ENCODE measurements around the gene NRBP1.
A peak's percentile ranks its signal among the peaks of the same experiment; 100 is the strongest.

NRBP1 gene
- total RNA-seq: 155 to 198 (median 171) reads per million in 4 donors

DNA sequence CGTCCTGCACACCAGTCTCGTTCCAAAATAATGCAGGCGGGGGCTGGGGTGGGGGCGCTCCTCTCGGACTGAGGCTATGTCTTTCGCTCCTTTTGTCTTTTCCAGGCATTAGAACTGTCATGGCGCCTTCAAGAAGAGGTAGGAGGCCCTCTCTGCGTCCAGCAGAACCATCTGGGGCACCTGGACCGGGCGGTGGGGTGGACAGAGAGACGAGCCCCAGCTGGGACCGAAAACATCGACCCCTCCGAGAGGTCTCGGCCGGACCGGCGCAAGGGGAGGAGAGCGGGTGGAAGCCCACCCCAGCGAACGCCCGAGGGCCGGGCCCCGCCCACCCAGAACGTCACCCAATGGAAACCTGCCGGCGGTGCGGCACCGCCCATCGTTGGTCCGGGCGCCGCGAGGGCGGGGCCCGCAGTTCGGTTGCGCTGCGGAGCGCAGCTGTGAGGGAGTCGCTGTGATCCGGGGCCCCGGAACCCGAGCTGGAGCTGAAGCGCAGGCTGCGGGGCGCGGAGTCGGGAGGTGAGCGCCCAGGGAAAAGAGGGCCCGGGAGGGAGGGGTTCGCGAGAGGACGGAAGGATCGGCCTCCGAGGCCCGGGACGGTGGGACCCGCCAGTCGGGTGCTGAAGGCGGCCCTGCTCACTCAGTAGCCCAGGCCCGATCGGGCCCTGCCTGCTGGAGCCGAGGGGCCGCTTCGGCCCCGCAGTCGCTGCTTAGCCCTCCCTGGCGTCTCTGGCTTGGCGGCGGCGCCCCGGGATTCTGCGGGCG, at the start of gene NRBP1:
Gene NRBP1, plus strand, starts transcription at position 419 of the 765 bp plus-strand sequence. CDS start 4,643 bp downstream, outside the sequence.
- DNase-seq: peak; percentile 78 to 94 (median 85)

DNA sequence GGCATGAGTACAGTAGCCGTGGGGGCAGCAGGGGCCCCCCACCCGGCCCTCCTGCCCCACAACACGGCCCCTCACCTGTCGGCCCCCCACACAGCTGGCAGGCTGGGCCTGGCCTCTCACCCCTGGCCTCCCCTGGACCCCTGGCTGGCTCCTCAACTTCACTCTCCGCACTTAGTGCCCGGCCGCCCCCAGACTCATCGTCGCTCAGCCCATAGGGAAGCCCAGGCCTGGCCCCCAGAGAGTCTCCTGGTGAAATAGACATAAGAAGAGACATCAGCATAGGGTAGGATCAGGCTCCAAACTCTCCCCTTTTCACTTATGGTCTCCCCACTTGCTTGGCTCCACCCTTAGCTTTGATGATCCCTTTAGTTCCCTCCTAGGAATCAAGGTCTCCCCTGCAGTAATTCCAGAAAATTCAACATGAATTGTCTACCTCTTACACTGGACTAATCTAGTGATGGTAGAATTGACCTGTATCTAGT, 49.6 kb upstream of the NRBP1 start:
- no peak for DNase-seq

DNA sequence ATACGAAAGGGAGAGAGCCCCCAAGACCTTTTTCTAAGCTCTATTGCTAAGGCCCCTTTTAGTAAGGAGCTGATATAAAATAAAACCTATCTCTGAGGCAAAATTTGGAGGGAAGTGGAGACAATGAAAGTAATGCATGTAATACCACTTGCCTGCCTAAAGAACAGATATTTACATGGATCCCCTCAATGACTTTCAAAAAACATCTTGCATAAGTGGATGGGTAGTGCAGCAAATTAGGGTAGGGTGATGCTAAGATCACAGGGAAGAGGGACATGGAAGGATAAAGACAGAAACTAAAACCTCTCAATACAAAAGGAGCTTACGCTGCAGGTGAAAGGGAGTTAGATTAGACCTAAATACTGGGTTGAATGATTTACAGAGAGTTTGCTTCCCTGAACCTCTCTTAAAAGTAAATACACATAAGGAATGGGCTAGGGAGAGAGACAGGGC, 49.0 kb upstream of the NRBP1 start:
- DNase-seq: no peak

DNA sequence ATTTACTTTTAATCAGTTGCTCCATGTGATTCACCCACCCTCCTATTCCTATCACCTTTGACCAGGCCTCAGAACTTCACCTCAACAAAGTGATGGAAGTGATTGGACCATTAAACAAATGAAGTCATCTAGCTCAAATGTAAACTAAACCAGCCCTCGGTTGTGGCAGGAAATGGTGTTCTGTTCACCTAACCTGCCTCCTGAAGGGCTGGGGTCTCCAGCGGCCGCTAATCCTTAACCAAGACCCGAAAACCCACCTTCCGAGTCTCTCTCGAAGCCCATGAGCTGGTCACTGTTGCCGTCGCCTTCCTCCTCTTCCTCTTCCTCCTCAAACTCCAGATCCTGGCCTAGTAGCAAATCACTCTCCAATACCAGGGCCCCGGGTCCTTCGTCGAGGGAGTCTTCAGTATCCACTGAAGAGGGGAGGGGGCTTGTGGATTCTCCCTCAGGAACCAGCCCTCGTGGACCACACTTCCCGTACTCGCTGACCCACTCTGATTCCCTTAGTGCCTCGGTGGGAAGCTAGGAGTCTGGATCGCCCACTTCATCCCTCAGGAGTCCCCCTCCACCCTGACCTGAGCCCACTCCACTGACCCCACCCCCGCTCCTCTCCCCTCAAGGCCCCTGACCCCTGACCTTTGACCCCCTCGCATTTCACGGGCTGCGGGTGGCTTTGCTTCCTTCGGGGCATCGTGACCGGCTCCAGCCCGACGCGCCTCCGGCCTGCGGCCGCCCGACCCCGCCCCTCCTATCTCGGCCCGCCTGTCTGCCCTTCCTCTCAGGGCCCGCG, 48.4 kb upstream of the NRBP1 start:
- peak in 3 of 5 donors; percentile 25 to 38 (median 37) for DNase-seq

DNA sequence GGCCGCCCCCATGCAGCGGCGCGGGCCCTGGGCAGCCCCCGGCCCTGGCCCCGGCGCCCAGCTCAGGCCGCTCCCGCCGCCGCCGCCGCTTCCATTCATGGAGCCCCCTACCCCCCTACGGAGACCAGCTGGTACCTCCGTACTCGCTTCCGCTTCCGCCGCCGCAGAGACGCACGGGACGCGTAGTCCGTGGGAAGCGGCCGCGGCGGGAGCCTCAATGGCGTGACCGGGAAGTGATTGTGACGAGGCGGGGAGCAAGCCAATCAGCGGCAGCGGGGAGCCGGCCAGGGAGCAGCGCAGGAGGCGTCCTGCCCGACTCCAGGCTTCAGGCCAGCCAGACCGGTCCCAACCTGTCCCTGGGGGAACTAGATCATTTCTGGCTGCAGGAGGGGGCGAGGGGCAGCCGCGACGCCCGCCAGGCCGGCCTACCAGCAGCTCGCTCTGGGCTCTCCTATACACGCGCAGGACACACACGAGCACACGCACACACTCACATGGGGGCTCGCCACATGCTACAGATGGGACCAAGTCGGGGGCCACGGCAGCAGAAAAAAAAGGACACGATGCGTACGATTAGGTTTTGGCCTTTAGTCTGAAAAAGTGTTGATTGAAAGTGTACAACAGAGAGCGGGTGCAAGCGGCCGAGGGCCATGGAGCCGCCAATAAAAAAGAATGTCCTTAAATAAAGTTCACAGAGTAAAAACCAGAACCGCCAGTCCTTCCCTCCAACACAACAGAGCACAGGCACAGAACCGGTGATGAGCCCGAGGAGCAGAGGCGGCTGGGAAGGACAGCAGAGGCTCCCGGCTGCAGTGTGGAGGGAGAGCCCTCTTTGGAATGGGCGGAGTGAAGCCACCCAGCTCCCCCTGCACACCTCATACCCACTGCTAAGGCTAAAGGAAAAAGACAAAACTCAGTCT, 47.5 kb upstream of the NRBP1 start, which contains the start of gene ZNF513:
Gene ZNF513, minus strand, starts transcription at position 109 of the 920 bp plus-strand sequence. CDS start 208 bp downstream, outside the sequence.
- peak; percentile 76 to 94 (median 81) for DNase-seq

DNA sequence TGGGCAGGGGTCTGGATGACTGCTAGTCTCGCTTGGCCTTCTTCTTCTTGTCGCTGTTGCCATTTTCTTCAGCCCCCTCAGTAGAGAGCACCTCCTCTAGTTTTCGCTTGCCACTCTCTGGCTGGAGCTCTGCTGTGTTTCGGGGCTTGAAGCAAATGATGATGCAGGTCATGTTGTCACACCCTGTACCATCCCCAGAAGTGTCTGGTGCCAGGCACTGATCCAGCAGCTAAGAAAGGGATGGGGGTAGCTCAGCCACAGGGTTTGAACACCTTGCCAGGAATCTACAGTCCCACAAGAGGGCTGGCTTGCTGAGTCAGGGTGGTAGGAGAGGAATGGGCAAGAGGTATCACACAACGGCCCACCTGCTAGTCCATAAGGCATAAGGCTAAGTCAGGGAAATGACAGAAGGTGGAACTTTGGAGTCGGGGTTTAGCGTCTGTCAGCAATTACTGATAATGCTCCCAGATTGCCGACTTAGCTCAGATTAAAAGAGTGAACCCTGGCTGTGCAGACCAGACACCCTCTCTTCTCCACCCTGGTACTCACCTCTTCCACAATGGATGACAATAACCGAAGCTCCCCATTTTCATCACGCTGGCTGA, 46.8 kb upstream of the NRBP1 start:
- DNase-seq: no peak

DNA sequence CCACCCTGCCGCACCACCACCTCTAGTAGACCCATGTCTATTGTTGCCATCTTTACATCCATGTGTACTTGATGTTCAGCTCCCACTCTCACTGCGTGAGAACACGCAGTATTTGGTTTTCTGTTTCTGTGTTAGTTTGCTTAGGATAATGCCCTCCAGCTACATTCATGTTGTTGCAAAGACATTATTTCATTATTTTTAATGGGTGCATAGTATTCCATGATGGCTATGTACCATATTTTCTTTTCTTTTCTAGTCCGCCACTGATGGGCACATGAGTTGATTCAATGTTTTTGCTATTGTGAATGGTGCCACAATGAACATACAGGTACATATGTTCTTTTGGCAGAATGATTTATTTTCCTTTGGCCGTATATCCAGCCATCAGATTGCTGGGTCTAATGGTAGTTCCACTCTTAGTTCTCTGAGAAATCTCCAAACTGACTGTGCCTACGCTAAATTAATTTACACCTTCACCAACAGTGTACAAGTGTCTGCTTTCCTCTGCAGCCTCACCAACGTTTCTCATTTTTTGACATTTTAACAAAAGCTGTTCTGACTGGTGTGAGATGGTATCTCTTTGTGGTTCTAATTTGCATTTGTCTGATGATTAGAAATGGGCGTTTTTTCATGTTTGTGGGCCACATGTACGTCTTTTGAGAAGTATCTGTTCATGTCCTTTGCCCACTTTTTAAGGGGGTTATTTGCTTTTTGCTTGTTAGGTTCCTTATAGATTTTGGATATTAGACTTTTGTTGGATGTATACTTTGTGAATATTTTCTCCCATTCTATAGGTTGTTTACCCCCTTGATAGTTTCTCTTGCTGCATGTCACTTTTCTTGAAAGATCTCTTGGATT, 37.4 kb upstream of the NRBP1 start:
- DNase-seq: peak in 1 of 5 donors; percentile 43

DNA sequence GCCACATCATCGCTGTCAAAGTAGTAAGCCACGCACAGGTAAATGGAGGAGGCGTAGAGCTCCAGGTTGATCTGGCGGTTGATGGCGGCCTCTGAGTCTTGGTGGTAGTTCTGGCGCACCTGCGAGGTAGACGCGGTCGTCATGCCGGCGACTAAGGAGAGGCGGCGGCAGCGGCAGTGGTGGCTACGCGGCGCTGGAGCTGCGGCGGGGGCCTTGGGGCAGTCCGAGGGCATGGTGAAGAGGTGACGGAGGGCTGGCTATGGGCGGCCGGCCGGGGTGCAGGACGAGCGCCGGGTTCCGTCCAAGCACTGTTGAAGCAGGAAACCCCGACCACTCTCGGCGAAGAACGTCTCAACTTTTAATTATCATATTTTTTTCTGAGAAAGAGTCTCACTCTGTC, 35.2 kb upstream of the NRBP1 start:
- no peak for DNase-seq

DNA sequence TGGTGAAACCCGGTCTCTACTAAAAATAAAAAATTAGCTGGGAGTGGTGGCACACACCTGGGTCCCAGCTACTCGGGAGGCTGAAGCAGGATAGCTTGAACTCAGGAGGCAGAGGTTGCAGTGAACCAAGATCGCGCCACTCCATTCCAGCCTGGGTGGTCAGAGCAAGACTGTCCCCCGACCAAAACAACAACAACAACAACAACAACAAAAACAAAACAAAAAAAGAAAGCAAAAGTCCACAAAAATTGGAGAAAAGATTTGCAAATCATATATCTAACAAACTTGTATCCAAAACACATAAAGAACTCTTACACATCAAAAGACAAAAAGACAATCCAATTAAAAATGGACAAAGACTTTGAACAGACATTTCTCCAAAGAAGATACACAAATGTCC, 29.5 kb upstream of the NRBP1 start:
- no peak for DNase-seq

DNA sequence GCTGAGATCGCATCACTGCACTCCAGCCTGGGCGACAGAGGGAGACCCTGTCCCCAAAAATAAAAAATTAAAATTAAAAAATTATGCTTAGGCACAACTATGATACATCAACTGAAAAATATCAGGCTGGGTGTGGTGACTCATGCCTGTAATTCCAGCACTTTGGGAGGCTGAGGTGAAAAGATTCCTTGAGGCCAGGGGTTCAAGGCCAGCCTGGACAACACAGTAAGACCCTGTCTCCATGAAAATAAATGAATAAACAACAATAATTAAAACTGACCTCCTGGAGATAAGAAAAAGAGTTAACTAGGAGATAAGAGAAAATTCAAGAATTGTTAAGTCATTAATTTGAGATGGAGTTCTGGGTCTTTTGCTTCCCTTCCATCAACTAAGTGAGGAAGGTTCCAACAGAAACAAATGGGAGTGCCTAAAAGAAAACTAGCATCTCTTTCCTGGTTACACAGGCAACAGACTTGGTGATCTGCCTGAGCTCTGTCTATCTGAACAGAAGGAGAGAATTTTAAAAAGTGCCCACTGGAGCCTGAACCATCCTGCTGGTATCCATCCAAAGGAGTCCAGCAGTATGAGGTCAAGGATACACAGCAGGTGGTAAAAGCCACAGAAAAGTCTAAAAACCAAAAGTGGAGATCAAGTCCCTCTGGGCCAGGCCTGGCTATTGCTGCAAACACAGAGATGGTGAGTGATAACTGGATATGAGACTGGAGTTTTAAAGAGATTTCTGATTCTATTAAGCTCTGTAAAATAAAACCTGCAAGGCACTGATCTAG, 27.9 kb upstream of the NRBP1 start:
- DNase-seq: no peak

DNA sequence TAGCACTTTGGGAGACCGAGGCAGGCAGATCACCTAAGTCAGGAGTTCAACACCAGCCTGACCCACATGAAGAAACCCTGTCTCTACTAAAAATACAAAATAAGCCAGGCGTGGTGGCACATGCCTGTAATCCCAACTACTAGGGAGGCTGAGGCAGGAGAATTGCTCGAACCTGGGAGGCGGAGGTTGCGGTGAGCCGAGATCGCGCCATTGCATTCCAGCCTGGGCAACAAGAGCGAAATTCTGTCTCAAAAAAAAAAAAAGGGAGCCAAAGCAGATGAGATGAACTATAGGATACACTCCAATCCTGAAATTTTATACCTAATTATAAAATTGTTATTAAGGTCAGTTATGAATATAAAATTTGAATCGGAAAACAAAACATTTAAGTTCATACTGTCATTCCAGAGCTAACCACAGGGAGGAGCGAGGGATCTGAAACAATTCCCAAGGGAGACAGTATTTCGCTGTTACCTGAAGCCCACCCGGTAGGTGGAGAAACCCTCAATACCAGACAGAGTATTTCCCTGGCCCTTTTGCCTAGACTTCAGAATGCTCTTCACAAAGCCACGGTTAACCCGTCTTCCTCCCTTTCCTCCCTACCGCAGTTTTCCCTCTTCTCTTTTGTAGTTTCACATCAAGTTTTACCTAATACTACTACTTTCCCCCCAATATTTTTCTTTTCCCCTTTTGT, 20.5 kb upstream of the NRBP1 start:
- no peak for DNase-seq

DNA sequence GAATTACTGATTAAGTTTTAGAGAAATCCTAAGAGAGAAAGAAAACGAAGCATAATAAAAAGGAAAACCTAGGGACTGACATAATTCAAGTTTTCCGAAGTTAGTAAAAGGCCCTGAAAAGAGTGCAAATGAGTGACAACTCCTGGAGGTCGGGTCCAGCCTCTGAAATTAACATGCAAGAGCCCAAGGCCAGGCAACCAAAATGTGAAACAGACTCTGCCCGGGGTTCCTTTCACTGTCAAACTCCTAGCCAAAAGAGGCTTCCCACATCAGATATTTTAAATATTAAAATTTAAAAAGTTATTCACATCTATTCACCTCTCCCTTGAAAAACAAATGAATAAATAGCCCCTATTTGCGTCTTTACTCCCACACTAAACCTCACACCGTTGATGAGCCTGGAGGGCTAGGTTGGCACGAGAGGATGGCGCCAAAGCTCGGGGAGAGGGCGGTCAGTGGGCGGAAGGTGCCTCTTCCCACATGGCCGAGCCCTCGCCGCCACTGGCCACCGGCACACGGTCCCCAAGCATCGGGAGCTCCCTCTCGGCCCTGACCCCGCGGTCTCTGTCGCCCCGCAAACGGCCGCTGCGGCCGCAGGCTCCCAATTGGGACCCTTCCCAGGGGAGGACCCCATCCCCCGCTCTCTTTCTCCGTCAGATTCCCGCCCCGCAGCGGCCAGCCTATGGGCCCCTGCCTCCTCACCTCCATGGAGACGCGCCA, 19.7 kb upstream of the NRBP1 start:
- no peak for DNase-seq

DNA sequence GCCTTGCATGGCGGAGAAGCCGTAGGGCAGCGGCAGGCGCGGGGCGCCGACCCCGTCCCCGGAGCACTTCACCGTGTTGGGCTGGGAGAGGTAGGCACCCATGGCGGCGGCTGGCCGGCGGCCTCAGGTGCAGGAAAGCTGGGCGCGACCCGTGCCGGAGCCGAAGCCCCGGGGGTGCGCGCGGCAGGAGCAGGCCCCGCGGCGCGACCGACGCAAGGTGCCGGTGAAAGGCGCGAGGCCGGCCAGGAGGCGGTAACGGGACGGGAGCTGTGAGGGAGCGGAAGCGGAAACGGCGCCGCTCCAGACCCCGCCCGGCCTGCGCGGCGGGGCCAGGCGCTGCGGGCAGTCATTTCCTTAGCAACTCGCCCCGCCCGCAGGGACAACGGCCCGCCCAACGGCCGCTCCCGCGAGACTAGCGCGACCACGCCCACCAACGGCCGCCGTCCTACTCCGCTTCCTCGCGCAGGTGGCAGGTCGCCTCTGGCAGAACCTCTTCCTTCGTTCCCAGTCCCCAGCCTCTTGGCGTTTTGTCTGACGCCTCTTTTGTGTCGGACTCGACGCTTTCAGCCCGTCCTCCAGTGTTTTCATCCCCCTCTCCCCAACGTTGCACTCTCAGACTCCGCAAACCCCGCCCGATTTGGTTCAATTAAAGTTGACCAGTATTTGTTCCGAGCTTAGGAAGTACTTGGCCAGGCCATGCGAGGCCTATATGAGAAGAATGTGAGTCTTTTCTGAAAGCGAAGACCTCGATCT, 18.9 kb upstream of the NRBP1 start, which contains the start of gene PPM1G:
Gene PPM1G, minus strand, starts transcription at position 271 of the 753 bp plus-strand sequence. Its CDS starts 169 bp downstream, at position 102.
- peak; percentile 91 to 96 (median 94) for DNase-seq

DNA sequence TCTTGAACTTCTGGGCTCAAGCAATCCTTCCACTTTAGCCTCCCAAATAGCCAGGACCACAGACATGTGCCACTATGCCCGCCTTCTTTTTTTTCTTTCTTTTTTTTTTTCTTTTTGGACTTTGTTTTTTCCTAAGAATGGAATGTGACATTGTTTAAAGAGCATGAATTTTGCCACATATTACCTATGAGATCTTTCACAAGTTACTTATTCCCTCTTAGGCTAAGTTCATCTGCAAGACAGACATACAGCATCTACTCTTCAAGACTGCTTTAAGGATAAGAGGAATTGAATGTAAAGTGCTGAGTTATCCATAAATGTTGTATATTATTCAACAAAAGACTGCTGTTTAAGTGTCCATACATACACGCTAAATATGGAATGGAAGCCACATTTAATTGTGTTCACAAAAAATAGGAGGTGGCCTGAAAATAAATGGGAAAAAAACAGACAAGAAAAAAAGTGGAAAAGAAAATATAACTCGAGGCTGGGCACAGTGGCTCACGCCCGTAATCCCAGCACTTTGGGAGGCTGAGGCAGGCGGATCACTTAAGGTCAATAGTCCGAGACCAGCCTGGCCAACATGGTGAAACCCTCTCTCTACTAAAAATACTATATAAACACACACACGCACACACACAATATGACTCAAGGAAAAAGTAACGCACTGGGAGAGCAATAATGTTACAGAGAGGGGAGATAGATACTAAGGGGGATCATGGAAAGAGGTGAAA, 15.8 kb upstream of the NRBP1 start:
- DNase-seq: no peak

DNA sequence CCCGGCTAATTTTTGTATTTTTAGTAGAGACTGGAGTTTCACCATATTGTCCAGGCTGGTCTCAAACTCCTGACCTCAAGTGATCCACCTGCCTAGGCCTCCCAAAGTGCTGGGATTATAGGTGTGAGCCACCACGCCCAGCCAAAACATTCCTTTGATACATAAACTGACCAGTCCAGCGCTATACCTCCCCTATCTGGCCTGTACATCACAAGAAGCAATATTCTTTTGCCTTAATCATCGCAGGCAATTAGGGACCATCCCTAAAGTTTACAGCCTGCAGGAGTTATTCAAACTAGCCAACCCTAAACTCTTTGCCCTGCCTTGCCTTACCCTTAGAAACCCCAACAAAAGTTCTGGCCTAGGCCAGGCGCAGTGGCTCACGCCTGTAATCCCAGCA, 12.3 kb upstream of the NRBP1 start:
- DNase-seq: no peak

DNA sequence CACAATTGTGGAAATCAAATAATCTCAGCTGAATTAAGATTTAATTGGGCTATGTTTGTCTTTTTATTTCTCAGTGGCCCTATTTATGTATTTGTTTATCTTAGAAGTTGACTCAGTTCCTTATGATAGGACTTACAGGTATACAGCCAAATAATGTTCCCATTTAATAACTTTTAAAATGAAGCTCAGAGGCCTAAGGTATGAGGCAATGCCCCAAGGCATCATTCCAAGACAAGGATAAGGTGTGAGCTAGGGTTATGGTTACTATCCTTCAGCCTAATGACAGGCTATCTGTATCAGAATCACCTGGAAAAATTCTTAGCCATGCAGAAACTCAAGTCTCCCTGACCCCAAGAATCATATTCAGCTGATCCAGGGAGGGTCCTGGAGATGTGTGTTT, 7.4 kb upstream of the NRBP1 start:
- DNase-seq: no peak

DNA sequence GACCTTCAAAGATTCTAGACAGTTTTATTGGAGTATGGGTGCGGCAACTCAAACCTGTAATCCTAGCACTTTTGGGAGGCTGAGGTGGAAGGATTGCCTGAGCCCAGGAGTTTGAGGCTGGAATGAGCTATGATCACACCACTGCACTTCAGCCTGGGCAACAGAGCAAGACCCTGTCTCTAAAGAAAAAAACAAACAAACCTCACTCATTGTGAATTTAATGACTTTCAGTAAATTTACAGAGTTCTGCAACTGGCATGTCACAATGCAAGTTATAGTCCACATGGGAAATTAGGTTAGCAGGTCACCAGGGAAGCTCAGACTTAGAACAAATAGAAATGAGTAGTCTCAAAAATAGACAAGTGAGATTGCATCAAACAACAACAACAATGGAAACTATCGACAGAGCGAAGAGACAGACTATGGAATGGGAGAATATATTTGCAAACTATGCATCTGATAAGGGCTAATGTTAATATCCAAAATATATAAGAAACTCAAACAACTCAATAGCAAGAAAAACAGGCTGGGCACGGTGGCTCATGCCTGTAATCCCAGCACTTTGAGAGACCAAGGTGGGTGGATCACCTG, 6.7 kb upstream of the NRBP1 start:
- DNase-seq: no peak
